NT2/D1 (cell line): ENCODE results near the gene MLNR.

Source experiments
- SUZ12 ChIP-seq: IDR thresholded peaks from 2 replicates; pipeline ENCODE4 v1.6.1; 2011; ENCODE audit not compliant: insufficient read length, insufficient read depth; ENCODE audit errors: extremely low read depth
- ZNF274 ChIP-seq: IDR thresholded peaks from 2 replicates; pipeline ENCODE4 v1.6.1; 2011; ENCODE audit warnings: mild to moderate bottlenecking, low read depth, low read length

DNA sequence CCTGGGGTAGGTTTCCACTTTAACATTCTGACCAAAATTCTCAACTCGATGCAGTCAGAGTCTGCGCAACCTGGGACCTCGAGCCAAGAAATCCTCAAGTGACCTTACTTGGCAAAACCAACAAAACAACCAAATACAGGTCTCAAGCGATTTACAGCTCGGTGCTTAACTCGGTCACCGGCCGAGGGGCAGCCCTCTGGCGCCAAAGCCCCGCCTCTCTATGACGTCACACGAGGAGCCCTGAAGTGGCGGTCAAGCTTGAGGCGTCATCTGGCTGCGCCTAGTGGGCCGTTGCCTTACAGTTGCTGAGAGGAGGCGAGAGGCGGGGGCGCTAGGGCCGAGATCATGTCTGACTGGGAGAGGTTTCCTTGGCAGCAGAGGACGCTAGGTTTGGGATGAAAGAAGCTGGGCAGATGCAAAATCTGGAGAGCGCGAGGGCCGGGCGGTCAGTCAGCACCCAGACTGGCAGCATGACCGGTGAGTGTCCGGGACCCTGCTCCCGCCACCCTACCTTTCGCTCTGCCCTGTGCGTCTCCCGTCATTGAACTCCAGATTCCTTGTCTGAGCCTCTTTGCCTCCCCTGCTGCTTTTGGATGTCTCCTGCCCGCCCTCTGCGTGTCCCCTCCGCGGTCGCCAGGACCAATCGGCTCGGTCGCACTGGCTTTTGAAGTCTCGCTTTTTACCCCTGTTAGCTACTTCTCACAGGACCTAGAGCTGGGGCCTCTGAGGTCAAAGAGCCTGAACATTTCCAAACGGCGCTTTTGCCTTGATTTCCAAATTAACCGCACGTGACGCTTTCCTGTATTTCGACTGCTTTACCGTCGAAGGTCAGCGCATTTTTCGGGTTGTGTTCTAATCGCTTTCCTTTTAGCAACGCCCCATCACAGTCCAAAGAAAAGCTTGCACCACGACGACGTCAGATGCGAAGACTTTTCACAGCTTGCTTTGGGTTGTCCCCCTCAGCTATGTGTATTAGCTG, 27.8 kb downstream of the MLNR start, which contains the start of gene CDADC1:
- TF ChIP-seq ZNF274 (no peak), SUZ12 (no peak)
